Measurements from ENCODE around the gene PBRM1.

PBRM1 gene

GRCh38 chr3:52502001-52502400 is 183.7 kb downstream of the PBRM1 start:
- DNase-seq: no peak

DNA sequence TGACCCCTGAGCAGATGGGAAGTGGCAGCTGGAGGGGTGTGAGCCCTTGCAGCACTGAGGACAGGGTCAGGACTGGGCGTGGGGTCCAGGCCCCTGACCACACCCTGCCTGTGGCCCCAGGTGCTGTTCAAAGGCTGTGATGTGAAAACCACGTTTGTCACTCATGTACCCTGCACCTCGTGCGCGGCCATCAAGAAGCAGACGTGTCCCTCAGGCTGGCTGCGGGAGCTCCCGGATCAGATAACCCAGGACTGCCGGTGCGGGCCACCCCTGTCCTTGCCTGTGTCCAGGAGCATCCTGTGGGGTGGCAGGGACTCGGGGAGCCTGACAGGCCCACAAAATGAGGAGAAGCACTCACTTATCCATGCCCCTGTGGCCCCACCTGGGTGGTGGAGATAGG is 184.7 kb downstream of the PBRM1 start:
- DNase-seq: no peak

- peak; percentile 19 for DNase-seq
Observed at GRCh38 chr3:52498137-52499054, 187.3 kb downstream of the PBRM1 start.

DNA sequence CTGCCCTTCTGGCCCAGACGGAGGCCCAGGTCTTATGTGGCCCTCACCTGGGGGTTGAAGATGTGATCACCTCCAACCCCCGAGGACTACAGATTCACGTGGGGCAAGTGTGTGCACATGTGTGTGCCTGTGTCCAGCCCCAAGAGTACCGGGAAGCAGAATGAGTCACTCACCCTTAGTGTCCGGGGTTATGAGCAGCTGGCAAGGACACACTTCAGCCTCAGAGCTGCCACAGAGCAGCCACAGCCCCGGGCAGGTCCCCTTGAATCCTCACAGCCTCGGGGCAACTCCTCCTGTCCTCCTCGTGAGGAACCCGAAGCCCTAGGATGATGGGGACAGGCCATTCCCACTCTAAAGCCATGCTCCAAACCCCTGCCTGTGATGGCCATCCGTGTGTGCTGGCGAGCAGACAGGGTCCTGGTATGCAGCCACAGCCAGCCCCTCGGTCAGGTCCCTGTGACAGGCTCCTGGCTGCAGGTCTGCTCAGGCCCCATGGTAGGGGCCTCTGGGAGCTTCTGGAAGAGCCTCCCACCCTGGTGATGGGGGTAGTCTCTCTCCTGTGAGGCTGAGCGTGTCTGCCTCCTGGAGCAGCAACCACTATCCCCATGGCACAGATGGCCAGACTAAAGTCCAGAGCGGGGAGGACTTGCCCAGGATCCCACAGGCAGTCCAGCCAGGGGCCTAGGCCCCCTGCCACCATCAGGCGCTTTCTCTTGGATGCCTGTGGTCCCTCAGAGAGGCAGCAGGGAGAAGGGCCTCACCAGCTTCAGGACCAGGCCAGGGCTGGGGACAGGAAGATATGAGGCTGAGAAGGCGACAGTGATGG is 189.7 kb downstream of the PBRM1 start:
- DNase-seq: no peak
